Measurements from ENCODE around the gene DLK2. TPM values are rescaled to one million over a fixed set of nuclear protein-coding genes. Genes with fewer than 3 reads are reported as not detected.
"Not testable (repeated sequence)": the region's sequence is repeated elsewhere in the genome, so short reads cannot be mapped to it uniquely, and the experiment has no call there.

DLK2 gene
- total RNA-seq, 1 donor from 2014 or later: 0.37 TPM

GRCh38 chr6:43426928-43427405 lies 28.4 kb downstream of the DLK2 start:
- DNase-seq (ENCODE audit: low spot score): no peak

- not testable (repeated sequence) for DNase-seq (ENCODE audit: low spot score)
Observed at GRCh38 chr6:43425083-43425482, 30.3 kb downstream of the DLK2 start.

GRCh38 chr6:43421831-43422230 lies 33.5 kb downstream of the DLK2 start:
- no peak for DNase-seq (ENCODE audit: low spot score)

- DNase-seq (ENCODE audit: low spot score): no peak
Observed at GRCh38 chr6:43420012-43420709, 35.2 kb downstream of the DLK2 start.

GRCh38 chr6:43416935-43417334 lies 38.4 kb downstream of the DLK2 start:
- no peak for DNase-seq (ENCODE audit: low spot score)

GRCh38 chr6:43415275-43415674 lies 40.1 kb downstream of the DLK2 start:
- DNase-seq (ENCODE audit: low spot score): not testable (repeated sequence)

GRCh38 chr6:43413002-43413401 lies 42.3 kb downstream of the DLK2 start:
- no peak for DNase-seq (ENCODE audit: low spot score)

- DNase-seq (ENCODE audit: low spot score): no peak
Observed at GRCh38 chr6:43412541-43412940, 42.8 kb downstream of the DLK2 start.

- not testable (repeated sequence) for DNase-seq (ENCODE audit: low spot score)
Observed at GRCh38 chr6:43410776-43411175, 44.6 kb downstream of the DLK2 start.

GRCh38 chr6:43408259-43408658 lies 47.1 kb downstream of the DLK2 start:
- DNase-seq (ENCODE audit: low spot score): no peak

- no peak for DNase-seq (ENCODE audit: low spot score)
Observed at GRCh38 chr6:43407296-43407695, 48.1 kb downstream of the DLK2 start.

- DNase-seq (ENCODE audit: low spot score): no peak
Observed at GRCh38 chr6:43405354-43405753, 50.0 kb downstream of the DLK2 start.

GRCh38 chr6:43402820-43403219 lies 52.5 kb downstream of the DLK2 start:
- no peak for DNase-seq (ENCODE audit: low spot score)

GRCh38 chr6:43401730-43402129 lies 53.6 kb downstream of the DLK2 start:
- no peak for DNase-seq (ENCODE audit: low spot score)

Other genes with a start within 250 kb of the DLK2 start
- 58.2 TPM for gene DNPH1, start 226.1 kb downstream of the DLK2 start, total RNA-seq
- gene TTBK1, start 212.1 kb downstream of the DLK2 start, total RNA-seq: 1.6 TPM
- 0.37 TPM for gene SLC22A7, start 157.3 kb downstream of the DLK2 start, total RNA-seq
- gene CRIP3, start 146.7 kb downstream of the DLK2 start, total RNA-seq: 7.3 TPM
- 20.9 TPM for gene ZNF318, start 85.9 kb downstream of the DLK2 start, total RNA-seq
- 46.8 TPM for gene ABCC10, start 28.0 kb downstream of the DLK2 start, total RNA-seq
- 41.0 TPM for gene TJAP1, start 22.0 kb upstream of the DLK2 start, total RNA-seq
- gene LRRC73, start 54.8 kb upstream of the DLK2 start, total RNA-seq: 7.0 TPM
- gene YIPF3, start 61.4 kb upstream of the DLK2 start, total RNA-seq: 155 TPM
- gene POLR1C, start 61.5 kb upstream of the DLK2 start, total RNA-seq: 33.8 TPM
- gene XPO5, start 120.5 kb upstream of the DLK2 start, total RNA-seq: 31.6 TPM
- 12.9 TPM for gene POLH, start 120.6 kb upstream of the DLK2 start, total RNA-seq
- gene GTPBP2, start 173.7 kb upstream of the DLK2 start, total RNA-seq: 74.2 TPM
- gene MAD2L1BP, start 180.3 kb upstream of the DLK2 start, total RNA-seq: 21.1 TPM
- 0.58 TPM for gene RSPH9, start 189.5 kb upstream of the DLK2 start, total RNA-seq
- 44.3 TPM for gene MRPS18A, start 232.2 kb upstream of the DLK2 start, total RNA-seq